Muscle of leg (tissue), 11 donors: ENCODE data around the gene TBCD. TPM values are rescaled to one million over a fixed set of nuclear protein-coding genes. Genes with fewer than 3 reads are reported as not detected.
A peak's percentile ranks its signal among the peaks of the same experiment; 100 is the strongest.
"Not testable (repeated sequence)": the region's sequence is repeated elsewhere in the genome, so short reads cannot be mapped to it uniquely, and the experiment has no call there.

Source experiments
- DNase-seq: peaks from one replicate; pipeline ENCODE4 v3.0.0; 2013
- H3K27ac ChIP-seq: one replicate; pipeline ENCODE4 v1.5.1; 2013; ENCODE audit warnings: mild to moderate bottlenecking, low read length, control low read depth
- H3K27me3 ChIP-seq: one replicate; pipeline ENCODE4 v1.6.1; 2013; ENCODE audit warnings: low read length; ENCODE audit not compliant: control insufficient read depth, insufficient read depth
- H3K36me3 ChIP-seq: one replicate; pipeline ENCODE4 v1.6.1; 2013; ENCODE audit warnings: low read length; ENCODE audit not compliant: control insufficient read depth, insufficient read depth
- H3K4me1 ChIP-seq: one replicate; pipeline ENCODE4 v1.6.1; 2013; ENCODE audit warnings: low read length; ENCODE audit not compliant: control insufficient read depth, insufficient read depth
- H3K4me3 ChIP-seq: one replicate; pipeline ENCODE4 v1.5.1; 2013; ENCODE audit warnings: low read length, control low read depth
- H3K9me3 ChIP-seq: replicated peaks from 2 replicates; pipeline ENCODE4 v1.6.1; 2013; ENCODE audit warnings: low read depth, low read length; ENCODE audit not compliant: control insufficient read depth
- WGBS: methylation state at CpG from one replicate; pipeline ENCODE4 v1.1.5; 2013; ENCODE audit warnings: missing lambda C conversion rate; ENCODE audit not compliant: insufficient coverage; 5-methylcytosine and 5-hydroxymethylcytosine counted together
- polyA plus RNA-seq, 8 donors: library from polyadenylated mRNA; unstranded; fragments of 120-200 nt; gene quantifications; one replicate each; pipeline versions ENCODE4 v1.2.1 to v1.2.3, GENCODE V29; 2013; ENCODE audit warnings: inconsistent platforms in 1 of 8, low replicate concordance in 1 of 8; ENCODE audit not compliant: insufficient read length in 8 of 8, insufficient read depth in 1 of 8
- total RNA-seq: library from RNA; stranded (reverse); fragments of 120-200 nt; gene quantifications from one replicate; pipeline ENCODE4 v1.2.4, GENCODE V29; 2013

TBCD gene
- total and polyA plus RNA-seq, 9 donors, result 47.8 to 77.4 (median 62.3) TPM

GRCh38 chr17:82968033-82968841 is 216.4 kb downstream of the TBCD start:
- H3K9me3 ChIP-seq, H3K27ac ChIP-seq, H3K27me3 ChIP-seq, H3K36me3 ChIP-seq, H3K4me3 ChIP-seq, DNase-seq: not testable (repeated sequence)
- WGBS, result 49% methylated on average over 25 of the region's 33 CpGs
- H3K4me1 ChIP-seq, result peaks cover 15% of the 10 kb centered on the region

GRCh38 chr17:82970067-82970466 is 218.2 kb downstream of the TBCD start:
- Histone ChIP-seq H3K27me3 (no peaks in the 10 kb centered on the region), H3K4me1 (peaks cover 17% of the 10 kb centered on the region), H3K27ac (no peak overlapping the region), H3K36me3 (no peaks in the 10 kb centered on the region), H3K4me3 (no peak overlapping the region), H3K9me3 (no peaks in the 10 kb centered on the region)
- DNase-seq, result no peak
- WGBS, result 46% methylated on average over 12 of the region's 12 CpGs

GRCh38 chr17:82970818-82971590 is 219.1 kb downstream of the TBCD start:
- no peak overlapping the region for H3K27ac ChIP-seq
- H3K36me3 ChIP-seq, result no peaks in the 10 kb centered on the region
- no peaks in the 10 kb centered on the region for H3K27me3 ChIP-seq
- H3K9me3 ChIP-seq, result no peaks in the 10 kb centered on the region
- H3K4me3 ChIP-seq, result no peak overlapping the region
- peaks cover 17% of the 10 kb centered on the region for H3K4me1 ChIP-seq
- no peak for DNase-seq
- WGBS, result 64% methylated on average over 42 of the region's 46 CpGs

GRCh38 chr17:82972836-82973372 is 221.0 kb downstream of the TBCD start:
- DNase-seq, result no peak
- 84% methylated on average over 13 of the region's 17 CpGs for WGBS
- Histone ChIP-seq H3K27me3 (no peaks in the 10 kb centered on the region), H3K36me3 (no peaks in the 10 kb centered on the region), H3K9me3 (no peaks in the 10 kb centered on the region), H3K4me1 (peaks cover 17% of the 10 kb centered on the region), H3K4me3 (no peak overlapping the region), H3K27ac (no peak overlapping the region)

GRCh38 chr17:82973456-82974135 is 221.7 kb downstream of the TBCD start:
- Histone ChIP-seq H3K4me1 (peaks cover 17% of the 10 kb centered on the region), H3K9me3 (no peaks in the 10 kb centered on the region), H3K27me3 (no peaks in the 10 kb centered on the region), H3K27ac (no peak overlapping the region), H3K4me3 (no peak overlapping the region), H3K36me3 (no peaks in the 10 kb centered on the region)
- WGBS, result 92% methylated on average over 31 of the region's 31 CpGs
- no peak for DNase-seq

GRCh38 chr17:82974136-82974952 is 222.5 kb downstream of the TBCD start:
- H3K9me3 ChIP-seq, result no peaks in the 10 kb centered on the region
- H3K27me3 ChIP-seq, result no peaks in the 10 kb centered on the region
- no peak overlapping the region for H3K27ac ChIP-seq
- no peak overlapping the region for H3K4me3 ChIP-seq
- 58% methylated on average over 25 of the region's 28 CpGs for WGBS
- H3K36me3 ChIP-seq, result no peaks in the 10 kb centered on the region
- H3K4me1 ChIP-seq, result peaks cover 17% of the 10 kb centered on the region
- peak; percentile 23 for DNase-seq

GRCh38 chr17:82976982-82977488 is 225.2 kb downstream of the TBCD start:
- no peak for DNase-seq
- peaks cover 6% of the 10 kb centered on the region for H3K4me1 ChIP-seq
- WGBS, result 85% methylated on average over 12 of the region's 29 CpGs
- no peaks in the 10 kb centered on the region for H3K27me3 ChIP-seq
- H3K36me3 ChIP-seq, result no peaks in the 10 kb centered on the region
- no peak overlapping the region for H3K4me3 ChIP-seq
- no peaks in the 10 kb centered on the region for H3K9me3 ChIP-seq
- H3K27ac ChIP-seq, result no peak overlapping the region

GRCh38 chr17:82977606-82978005 is 225.7 kb downstream of the TBCD start:
- no peaks in the 10 kb centered on the region for H3K27me3 ChIP-seq
- H3K4me1 ChIP-seq, result peaks cover 6% of the 10 kb centered on the region
- no peaks in the 10 kb centered on the region for H3K9me3 ChIP-seq
- H3K4me3 ChIP-seq, result no peak overlapping the region
- H3K36me3 ChIP-seq, result no peaks in the 10 kb centered on the region
- WGBS, result 82% methylated on average over 18 of the region's 20 CpGs
- no peak overlapping the region for H3K27ac ChIP-seq
- DNase-seq, result no peak

- peak; percentile 61 for DNase-seq
- H3K27ac ChIP-seq, result no peak overlapping the region
- no CpG with 5 or more reads among the region's 3 CpGs for whole genome bisulfite sequencing
Measured at GRCh38 chr17:82978765-82979349, 227.0 kb downstream of the TBCD start.

More at GRCh38 chr17:82978765-82979349, 227.0 kb downstream of the TBCD start:
- no peaks in the 10 kb centered on the region for H3K27me3 ChIP-seq
- H3K4me1 ChIP-seq, result peaks cover 6% of the 10 kb centered on the region
- no peak overlapping the region for H3K4me3 ChIP-seq
- H3K9me3 ChIP-seq, result no peaks in the 10 kb centered on the region
- no peaks in the 10 kb centered on the region for H3K36me3 ChIP-seq
